Right lung (tissue), 5 donors: ENCODE measurements around the gene TPRKB. TPM values are rescaled to one million over a fixed set of nuclear protein-coding genes. Genes with fewer than 3 reads are reported as not detected.
A peak's percentile ranks its signal among the peaks of the same experiment; 100 is the strongest.
"Not testable (repeated sequence)": the region's sequence is repeated elsewhere in the genome, so short reads cannot be mapped to it uniquely, and the experiment has no call there.

Source experiments
- DNase-seq, 2 donors: peaks; one replicate each; pipeline ENCODE4 v3.0.0-alpha.2; 2013
- polyA plus RNA-seq, 5 donors: library from polyadenylated mRNA; unstranded; fragments of 120-200 nt; gene quantifications; one replicate each; pipeline versions ENCODE4 v1.2.1 to v1.2.3, GENCODE V29; 2013; ENCODE audit warnings: inconsistent platforms in 1 of 5, low replicate concordance in 1 of 5; ENCODE audit not compliant: insufficient read length in 5 of 5, insufficient read depth in 1 of 5

TPRKB gene
- polyA plus RNA-seq, 5 donors: 64.9 to 92.0 (median 75.2) TPM

DNA sequence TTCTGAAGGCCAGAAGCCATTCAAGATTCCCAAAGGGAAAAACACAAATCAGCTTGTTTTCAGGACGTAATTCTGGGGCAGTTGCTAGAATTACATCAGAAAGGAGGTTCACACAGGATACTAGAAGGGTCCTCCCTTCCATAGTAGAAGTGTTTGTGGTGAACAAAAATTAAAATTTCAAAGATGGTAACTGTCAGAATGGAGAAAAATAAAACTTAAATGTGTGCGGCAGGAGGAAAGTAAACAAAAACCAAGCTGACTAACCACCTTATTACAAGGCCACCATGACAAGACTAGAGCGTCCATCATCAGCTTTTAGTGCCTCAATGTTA, 9.7 kb upstream of the TPRKB start:
- no peak for DNase-seq

DNA sequence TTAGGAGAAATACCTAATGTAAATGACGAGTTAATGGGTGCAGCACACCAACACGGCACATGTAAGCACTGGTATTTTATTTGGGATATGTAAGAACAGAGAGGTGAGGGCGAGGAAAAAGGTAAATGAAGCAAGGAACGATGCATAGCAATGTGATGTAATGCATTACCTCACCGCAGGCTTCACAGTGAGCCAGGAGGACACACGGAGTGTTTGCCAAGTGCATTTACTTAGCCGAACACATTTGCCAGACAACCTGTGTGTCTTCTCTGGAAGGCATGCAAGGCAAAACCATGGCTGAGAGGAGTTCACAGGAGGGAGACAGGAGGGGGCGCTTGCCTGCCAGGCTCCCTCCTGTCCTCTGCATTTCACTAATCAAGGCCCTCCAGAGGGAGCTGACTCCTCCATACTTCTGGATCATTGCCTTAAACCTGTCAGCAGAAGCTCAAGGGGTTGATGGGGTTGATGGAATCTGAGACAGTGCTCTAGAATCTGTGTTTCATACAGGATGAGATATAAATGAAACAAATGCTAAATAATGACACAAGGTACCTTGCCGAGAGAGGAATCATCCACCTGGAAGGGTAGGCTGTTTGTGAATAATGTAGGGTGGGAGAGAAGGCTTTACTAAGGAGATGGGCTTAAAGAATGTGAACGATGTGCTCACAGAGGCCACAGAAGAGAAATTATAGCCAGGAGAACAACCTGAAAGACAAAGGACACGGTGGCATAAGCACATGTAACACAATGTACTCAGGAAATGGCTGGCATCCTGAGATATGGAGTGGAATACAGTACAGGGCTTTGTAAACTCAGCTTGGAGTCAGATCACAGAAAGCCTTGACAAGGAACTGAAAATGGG, 9.1 kb upstream of the TPRKB start:
- DNase-seq: no peak

DNA sequence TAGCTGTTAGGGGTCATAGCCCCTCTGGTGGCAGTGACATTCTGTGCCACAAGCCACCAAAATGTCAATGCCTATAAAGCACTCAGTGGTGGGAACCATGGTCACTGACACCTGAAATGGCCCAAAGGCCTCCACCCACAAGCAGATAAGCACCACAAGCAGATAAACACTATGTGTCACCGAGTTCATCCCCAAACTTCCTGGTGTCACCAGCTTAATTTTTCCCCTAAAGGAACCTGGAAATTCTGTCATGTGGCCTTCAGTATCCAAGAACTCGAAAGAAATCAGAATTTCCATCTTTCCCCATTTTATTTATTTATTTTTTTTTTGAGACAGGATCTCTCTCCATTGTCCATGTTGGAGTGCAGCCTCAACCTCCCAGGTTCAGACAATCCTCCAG, 3.6 kb upstream of the TPRKB start:
- DNase-seq: no peak

DNA sequence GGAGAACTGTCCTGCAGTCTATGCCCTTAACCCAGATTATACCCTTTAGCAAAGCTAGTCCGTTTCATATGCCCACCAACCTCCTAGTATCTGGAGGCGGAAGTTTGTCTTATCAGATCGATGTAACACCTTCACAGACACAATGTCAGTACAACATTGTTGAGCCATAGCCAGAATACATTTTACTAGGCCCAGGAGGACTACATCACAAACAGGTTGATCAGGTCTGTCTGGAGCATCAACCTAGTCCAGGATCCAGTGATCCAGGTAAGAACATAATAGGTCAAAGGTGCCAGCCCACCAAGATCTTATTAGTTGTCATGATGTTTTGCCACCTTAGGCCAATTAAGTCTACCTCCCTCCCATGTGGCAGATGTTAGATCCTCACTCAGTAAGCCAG, 2.0 kb upstream of the TPRKB start:
- DNase-seq: no peak

DNA sequence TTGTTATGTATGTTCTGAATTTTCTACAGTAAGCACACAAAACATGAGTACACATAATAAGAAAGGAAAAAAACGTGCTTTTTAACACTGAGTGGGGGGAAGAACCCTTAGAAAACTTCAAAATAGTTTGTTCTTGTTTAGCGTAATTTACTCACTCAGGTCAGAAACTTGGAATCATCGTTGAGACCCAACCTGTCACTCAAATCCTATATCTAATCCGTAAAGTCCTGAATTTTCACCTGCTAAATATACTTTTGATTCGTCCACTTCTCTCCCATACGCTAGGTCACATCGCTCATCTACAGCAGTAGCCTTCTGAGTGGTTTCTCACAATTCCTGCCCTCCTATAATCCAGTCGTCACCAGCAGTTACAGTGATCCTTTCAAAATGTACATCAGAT, 767 bp downstream of the TPRKB start:
- no peak for DNase-seq

DNA sequence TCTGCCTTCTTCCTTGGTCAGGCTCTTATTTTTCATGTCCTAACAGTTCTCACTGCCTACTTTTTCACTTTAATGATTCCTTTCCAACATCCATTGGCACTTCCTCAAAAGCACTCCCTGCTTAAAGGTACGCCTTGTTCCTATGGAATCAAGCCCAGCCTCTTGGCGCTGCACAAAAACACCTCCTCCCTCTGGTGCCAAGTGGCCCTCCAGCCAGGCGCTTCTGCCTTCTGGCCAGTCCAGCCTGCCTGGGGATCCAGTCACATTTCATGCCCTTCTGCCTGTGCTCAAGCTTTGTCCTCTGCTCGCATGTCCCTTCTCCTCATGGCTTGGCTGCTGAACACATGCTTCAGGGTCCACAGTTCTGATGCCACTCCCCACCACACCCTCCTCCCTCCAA, 6.3 kb downstream of the TPRKB start:
- no peak for DNase-seq

DNA sequence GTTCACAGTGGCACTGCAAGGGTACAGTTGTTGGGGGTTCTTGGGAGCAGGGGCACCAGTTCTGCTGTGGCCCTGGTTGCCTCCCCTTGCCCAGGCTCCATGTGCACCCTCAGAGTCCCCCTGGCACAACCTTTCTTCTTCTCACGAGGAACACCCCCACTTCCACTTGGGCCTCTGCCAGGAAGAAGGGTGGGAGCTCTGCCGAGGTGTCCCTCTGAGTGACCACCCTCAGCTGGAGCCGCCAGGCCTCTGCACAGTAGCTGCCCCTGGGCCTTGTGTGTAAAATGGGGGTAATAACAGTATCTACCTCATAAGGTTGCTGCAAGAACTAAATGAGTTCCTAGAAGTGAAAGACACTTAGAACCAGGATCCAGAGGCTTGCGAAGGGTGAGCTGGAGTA, 8.4 kb downstream of the TPRKB start:
- DNase-seq: no peak

DNA sequence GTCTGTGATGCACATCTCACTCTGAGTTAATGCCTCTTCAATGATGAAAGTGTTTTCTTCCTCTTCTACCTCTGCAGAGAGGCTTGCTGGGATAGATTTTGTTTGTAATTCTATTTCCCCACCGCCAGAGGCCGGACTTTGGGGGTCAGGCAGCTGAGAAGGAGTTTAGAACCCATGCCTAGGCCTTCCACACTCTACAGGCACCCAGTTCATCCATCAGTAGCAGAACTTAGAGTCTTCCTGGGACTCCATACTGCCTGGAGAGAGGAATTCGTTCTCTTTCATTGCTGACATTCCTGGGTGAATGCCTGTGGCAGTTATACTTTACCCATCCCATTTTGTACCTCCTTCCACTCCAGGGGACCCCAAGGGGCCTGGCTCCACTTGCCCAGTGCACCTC, 9.1 kb downstream of the TPRKB start:
- DNase-seq: no peak

DNA sequence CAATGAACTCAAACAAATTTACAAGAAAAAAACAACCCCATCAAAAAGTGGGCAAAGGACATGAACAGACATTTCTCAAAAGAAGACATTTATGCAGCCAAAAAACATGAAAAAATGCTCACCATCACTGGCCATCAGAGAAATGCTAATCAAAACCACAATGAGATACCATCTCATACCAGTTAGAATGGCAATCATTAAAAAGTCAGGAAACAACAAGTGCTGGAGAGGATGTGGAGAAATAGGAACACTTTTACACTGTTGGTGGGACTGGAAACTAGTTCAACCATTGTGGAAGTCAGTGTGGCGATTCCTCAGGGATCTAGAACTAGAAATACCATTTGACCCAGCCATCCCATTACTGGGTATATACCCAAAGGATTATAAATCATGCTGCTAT, 10.5 kb downstream of the TPRKB start:
- DNase-seq: not testable (repeated sequence)

DNA sequence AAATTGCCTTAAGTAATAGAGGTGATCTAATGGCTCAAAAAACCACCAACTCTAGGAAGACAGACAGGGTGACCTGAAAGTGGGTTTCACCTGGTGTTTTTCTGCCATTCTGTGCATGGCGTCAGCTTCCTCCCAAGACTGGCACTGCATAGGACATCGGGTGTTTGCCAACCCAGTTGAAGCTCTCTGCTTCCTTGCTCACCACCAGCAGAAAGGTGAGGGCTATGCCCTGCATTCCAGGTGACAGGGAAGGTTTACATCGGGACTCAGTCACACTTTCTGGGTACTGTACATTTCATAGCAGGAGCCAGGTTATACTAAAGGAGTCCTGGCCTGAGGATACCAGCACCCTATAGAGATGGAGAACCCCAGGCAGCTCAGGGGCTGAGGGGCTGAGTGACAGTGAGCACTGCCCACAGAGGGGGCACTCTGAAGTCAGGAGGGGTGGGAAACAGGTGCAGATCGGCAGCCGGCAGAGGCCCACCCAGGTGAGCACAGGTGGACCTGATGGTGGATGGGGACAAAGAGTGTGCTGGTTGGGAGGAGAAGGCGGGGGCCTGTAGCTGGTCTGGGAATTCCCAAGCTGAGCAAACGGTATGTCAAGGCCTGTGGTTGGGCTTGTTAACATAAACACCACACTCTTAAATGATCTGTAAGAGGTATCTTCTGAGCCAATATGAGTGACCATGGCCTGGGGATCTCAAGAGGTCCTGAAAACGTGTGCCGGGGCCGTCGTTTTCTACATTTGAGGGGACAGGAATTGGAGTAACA, 18.1 kb downstream of the TPRKB start:
- no peak for DNase-seq

DNA sequence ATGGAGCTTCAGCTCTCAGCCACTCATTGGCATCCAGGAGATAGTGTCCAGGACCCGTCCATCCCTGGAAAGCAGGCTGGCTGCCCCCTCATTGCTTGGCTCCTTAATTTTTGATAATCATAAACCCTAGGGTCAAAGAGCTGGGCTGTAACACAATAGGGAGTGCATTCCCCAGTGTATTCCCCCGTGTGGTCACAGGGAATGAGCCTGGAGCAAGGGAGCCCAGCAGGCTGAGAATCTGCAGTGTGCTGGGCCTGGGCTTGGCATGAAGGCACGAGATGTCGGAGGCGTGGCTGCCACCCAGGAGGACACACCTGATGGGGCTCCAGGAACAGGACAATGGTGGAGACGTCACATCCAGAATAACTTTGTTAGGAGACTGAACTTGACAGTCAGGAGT, 18.7 kb downstream of the TPRKB start:
- DNase-seq: no peak

DNA sequence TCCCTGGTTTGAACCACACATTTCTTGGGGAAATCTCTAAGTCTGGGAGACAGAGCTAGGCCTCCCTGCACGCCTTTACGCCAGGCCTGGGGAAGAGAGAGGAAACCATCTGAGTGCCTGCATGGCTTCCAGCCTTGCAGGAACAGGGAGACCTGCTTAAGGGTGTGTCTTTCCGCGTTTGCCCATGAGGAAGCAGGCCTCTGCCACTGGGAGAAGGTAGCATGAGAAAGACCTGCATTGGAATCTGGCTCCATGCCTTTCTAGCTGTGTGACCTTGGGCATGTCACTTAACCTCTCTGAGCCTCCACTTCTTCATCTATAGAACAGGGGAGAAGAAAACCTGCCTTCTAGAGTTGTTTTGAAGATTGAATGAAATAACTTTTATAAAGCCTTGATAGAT, 19.4 kb downstream of the TPRKB start:
- not testable (repeated sequence) for DNase-seq

DNA sequence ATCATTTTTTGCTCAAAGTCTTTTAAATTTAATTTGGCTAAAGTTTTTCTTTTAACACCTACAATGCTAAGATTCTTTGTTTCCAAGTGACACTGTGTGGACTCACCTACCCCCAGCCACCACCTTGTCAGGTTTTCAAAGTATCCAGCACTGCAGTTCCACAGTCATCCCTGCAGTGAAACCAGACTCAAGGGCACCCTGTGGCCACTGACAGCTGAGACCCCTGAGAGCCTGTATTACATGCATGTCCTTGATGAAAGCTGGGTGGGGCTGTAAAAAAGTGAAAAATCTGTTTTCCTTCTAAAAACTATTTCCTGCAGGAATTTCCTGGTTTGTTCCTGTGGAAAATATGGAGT, 19.9 kb downstream of the TPRKB start:
- DNase-seq: no peak

DNA sequence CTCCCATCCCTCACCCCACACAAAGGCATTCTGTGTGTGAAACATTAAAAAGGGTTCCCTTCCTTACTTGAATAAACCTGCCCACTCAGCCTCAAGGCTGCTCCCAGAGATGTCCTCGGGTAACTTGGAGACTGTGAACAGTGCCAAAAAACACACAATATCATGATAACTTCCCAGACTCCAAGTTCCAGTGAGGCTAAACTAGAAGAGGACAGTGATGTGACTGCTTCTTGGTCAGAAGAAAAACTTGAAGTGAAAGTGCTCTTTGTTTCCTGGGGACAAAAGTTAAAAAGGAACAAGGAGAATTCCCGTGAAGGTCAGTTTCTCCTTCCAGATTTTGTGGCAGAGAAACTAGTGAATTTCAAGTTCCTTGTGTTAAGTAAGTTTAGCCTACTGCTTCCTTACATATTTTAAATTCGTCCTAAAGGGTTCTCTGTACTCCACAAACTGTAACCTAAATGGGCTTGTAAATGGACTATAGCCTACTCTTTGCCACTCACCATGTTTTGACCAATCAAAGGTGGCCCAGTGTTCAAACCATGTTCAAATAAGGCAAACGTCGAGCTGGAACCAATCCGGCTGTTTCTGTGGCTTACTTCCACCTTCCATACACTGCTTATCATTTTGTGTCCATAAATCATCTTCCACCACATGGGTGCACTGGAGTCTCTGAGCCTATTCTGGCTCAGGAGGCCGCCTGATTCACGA, 20.4 kb downstream of the TPRKB start:
- DNase-seq: no peak

DNA sequence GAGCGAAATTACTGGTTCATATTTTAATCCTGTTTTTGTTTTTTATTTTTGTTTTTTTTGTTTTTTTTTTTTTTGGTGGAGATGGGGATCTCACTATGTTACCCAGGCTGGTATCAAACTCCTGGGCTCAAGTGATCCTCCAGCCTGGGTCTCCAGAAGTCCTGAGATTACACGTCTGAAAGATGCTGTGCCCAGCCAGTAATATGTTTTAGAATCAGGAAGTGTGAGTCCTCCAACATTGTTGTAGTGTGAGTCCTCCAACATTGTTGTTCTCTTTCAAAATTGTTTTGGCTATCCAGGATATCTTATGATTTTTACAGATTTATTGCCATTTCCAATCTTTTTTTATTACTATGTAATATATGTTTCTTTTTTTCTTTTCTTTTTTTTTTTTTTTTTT, 23.1 kb downstream of the TPRKB start:
- DNase-seq: no peak

DNA sequence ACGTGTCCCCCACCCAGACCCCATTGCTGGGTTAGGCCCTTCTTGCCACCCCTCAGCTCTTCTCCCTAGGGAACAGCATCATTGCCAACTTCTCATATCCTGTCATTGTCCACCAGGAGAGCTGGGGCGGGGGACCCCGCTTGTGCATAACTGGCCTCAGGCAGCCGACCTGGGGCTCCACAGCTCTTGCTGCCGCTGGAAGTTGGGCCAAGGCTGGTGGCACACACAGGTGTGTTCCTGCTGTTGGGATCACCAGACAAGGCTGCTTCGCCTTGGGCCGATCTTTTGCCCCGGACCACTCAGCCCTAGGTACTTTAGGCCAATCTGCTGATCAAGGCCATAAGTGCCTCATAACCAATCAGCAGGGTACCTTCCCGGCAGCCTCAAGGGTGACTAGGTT, 28.6 kb downstream of the TPRKB start:
- no peak for DNase-seq

DNA sequence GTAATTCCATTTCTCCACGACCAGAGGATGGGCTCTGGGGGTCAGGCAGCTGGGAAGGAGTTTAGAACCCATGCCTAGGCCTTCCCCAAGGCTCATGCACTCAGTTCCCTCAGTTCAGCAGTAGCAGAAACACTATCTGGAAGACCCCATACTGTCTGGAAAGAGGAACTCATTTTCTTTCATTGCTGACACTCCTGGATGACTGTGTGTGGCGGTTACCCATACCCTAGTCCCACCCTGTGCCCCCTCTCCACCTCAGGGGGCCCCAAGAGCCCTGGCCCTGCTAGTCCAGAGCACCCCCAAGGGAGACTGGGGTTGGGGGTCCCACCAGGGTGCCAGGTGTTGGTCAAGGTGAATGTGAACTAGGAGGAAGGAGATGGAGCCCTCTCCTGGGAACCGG, 29.5 kb downstream of the TPRKB start:
- no peak for DNase-seq

DNA sequence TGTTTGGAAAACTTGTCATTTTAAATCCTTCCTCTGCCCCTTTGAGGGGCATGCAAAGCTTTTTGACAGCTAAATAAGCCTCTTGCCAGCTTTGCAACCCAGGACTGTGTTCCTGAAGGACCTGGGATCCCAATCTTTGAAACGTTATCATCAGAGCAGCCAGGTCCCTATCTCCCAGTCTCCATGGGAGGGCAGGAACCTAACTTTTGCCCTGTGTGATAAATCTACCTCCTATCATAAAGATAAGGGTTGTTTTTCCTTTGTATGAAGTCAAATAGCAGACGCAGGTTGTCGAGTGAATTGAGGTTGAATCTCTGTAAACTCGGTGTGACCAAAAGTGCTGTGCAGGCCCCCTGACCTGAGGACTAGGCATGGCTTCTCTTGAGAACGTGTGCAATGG, 30.1 kb downstream of the TPRKB start:
- DNase-seq: no peak

DNA sequence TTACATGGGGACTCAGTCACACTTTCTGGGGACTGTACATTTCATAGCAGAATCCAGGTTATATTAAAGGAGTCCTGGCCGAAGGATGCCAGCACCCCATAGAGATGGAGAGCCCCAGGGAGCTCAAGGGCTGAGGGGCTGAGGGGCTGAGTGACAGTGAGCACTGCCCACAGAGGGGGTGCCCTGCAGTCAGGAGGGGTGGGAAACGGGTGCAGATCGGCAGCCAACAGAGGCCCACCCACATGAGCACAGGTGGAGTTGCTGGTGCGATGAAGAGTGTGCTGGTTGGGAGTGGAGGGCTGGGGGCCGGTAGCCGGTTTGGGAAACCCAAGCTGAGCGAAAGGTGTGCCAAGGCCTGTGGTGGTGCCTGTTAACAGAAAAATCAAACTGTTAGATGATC, 32.1 kb downstream of the TPRKB start:
- no peak for DNase-seq

DNA sequence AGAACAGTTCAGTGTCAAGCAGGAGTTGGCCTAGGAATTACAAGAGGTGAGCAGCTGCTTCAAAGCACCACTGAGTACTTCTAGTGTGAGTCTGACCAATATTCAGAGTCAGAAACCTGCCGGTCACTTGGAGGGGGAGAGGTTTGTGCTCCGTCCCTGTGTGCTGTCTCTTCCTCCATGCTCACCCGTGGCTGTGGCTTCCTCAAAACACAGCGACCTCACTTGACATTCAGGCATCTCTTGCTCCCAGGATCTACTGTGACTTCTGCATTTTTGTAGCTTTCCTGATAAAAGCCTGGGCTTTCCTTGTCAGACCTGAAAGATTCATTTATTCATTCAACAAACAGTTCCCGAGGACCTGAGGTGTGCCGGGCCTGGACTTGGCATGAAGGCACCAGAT, 32.9 kb downstream of the TPRKB start:
- DNase-seq: no peak

DNA sequence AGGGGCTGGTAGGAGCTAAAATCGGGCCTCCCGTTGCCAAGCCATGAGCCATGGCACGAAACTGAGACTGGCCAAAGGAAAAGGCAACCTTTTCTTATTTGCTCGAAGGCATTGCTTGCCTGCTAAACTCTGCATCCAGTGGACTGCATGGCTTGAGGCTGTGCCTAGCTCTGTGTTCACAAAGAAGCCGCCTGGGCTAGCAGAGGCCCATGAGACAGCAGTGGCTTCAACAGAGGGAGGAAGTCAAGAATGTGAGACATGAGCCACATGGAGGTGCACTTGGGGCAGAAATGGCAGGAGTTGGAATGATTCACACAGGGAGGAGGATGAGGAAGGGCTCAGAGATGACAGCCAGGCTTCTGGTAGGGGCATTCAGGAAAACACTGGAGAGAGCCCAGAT, 33.5 kb downstream of the TPRKB start:
- no peak for DNase-seq

DNA sequence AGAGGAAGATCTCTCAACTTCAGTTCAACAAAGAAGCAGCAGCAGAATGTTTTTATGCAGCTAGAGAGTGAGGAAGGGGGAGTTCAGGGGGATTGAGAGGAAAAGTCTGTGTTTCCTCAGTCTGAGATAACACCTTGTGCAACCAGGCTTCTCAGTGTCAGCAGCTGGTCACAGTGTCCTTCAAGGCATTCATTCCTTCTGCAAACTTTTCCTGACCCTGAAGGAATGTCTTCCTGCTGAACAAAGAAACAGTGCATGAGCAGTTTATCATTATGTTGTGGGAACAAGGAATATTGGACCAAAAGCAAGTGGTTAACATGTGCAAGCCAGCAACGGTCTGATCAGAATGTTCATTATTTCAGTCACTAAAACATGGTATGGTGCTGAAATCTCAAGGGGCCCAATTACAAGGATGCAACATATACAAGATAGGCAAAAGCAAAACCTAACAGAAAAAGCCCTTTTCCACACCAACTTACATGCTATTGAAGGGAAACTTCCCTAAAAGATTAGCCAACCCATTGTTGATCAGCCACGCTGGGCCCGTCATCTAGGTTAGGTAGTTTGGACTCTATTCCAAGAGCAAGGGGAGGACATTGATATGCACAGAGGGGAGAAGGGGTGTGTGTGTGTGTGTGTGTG, 34.2 kb downstream of the TPRKB start:
- DNase-seq: peak in 1 of 2 donors; percentile 27
